Stimulated activated CD4-positive, alpha-beta T cell treated with anti-CD3 and anti-CD28 coated beads, TNF-alpha, amount 100 ng/mL, for 4 hours (primary cell): Measurements from ENCODE around the gene RAMP2.

ENCODE experiments used
- DNase-seq, 3 experiments: peaks; one replicate each; pipeline ENCODE4 v3.0.0-alpha.2; 2020; ENCODE audit warnings: low read depth in 3 of 3

The RAMP2 gene

DNA sequence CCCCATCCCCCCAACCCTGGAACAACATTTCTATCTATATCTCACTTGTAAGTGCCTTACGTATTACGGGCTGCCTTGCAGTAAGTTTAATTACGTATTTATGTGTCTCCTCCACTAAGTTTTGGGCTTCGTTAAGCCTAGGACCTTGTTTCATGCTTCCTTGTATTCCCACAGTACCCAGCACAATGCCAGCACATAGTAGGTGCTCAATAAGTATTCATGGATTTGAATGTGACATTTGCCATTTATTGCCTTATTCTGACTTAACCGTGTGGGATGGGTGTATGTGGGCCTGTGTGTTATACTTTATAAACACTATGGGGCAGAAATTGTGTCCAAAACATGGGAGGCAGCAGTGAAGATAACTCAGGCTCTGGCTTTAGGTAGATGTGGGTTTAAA, 31.5 kb downstream of the RAMP2 start:
- DNase-seq = no peak

GRCh38 chr17:42795061-42795460, 34.0 kb downstream of the RAMP2 start:
- no peak for DNase-seq

- DNase-seq = no peak
Observed at GRCh38 chr17:42795465-42795864, 34.4 kb downstream of the RAMP2 start.

DNA sequence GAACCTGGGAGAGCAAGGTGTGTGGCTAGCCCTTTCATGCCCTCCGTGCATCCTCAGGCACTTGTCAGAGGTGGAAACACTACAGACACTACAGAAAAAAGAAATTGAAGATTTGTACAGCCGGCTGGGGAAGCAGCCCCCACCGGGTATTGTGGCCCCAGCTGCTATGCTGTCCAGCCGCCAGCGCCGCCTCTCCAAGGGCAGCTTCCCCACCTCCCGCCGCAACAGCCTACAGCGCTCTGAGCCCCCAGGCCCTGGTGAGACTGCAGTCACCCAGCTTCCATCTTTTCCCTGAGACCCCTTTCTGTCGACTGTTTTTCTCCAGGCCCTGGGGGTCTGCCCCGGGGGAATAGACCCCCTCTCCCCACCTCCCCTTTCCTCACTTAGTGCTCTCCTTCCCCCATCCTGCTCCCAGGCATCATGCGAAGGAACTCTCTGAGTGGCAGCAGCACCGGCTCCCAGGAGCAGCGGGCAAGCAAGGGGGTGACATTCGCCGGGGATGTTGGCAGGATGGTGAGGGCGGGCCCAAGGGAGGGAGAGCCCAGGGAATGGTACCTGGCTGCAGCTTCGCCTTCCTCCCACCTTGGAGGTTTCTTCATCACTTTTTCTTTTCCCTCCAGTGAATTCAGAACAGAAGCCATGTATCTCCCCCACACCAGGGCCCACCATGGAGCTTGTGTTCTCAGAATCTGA, 35.2 kb downstream of the RAMP2 start:
- DNase-seq = no peak

- no peak for DNase-seq
Observed at GRCh38 chr17:42797067-42798007, 36.3 kb downstream of the RAMP2 start.

DNA sequence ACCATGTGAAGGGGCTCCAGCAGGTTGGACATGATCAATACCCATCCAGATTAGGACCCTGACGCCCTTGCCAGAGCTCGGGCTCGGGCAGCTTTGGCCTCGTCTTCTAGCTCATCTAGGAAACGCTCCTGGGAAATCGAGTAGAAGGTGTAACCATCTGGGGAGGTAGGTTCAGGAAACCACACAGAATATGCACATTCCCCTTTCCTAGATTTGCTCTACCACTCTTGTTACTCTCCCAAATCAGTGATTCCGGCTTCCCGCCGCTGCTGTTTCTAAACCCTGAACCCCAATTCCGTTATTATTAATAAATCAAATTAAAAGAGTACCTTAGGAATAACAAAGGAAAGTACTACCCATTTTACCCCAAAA, 37.0 kb downstream of the RAMP2 start:
- no peak for DNase-seq

DNA sequence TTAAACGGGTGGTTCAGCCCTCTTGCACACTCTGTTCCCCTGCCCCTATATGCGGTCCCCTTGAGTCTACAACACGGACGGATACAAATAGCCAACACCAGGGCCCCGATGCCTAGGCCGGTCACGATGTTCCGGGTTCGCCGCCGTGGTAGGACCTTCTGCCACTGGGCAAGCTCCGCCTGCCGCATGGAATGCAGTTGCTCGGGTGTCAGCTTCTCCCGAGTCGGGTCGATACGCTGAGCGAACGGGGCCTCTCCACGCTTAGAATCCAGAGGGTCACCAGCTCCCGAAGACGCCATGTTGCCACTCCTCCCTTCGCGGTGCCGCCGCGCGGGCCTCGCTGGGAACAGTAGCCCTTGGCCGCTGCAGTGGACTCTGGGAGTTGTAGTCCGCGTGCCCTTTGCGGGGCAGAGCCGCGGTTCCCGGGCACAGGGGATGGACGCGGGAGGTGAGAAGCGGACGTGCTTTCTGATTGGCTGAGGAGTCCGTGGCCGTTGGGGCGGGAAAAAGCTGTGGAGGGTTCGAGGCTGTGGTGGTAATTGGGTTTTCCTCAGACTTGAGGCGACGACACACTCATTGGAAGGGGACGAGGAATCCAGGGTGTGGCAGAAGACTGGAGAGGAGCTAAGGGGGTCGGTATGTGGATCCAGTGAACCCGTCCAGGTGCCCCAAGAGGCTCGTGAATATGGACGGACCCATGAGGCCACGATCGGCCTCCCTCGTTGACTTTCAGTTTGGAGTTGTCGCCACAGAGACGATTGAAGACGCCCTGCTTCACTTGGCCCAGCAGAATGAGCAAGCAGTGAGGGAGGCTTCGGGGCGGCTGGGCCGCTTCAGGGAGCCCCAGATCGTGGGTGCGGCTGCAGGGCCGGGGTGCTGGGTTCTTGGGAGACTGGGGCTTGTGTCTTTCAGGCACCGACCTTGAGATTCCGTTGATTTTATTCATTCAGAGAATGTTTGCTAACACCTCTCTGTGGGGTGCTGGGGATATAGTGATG, 37.7 kb downstream of the RAMP2 start, which contains the start of the genes CNTD1 and COA3:
Gene CNTD1 (plus strand): TSS at position 479 of the 998 bp plus-strand sequence. CDS start 207 bp downstream, at position 686.
Gene COA3 (minus strand): TSS at position 322 of the 998 bp plus-strand sequence. CDS start 23 bp downstream, at position 299.
- DNase-seq = peak; percentile 40 to 65 (median 60)

DNA sequence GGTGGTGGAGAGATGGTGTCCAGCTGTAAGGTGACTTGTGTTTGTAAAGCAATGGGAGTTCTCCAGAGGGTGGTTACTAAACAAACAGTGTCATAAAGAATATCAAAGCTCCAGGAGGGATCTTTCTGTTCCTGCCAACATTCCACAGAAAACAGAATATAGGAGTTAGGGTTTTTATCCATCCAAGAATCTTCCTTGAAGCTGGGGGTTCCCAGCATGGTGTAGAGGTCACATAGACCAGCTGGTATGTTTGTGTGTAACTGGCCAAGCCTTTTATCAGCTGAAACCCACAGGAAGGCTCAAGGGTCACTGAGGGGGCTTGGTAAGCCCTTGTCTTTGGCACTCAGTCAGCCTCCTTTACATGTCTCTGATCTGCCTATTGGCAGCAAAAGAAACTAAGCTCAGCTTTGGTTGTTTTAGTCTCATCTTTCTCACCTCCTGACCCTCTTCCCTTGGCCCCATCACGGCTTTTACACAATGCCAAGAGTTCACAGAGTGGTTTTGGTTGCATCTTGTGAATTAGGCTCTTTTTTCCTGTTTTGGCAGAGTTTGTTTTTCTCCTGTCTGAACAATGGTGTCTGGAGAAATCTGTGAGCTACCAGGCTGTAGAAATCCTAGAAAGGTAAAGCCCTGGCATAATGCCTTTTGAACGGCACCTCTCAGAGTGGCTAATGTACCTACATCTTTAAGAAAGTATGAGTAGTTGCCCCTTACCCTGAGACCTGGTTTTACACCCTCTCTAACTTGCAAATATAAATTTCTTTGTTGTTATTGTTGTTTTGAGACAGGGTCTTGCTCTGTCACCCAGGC, 42.3 kb downstream of the RAMP2 start:
- no peak for DNase-seq

DNA sequence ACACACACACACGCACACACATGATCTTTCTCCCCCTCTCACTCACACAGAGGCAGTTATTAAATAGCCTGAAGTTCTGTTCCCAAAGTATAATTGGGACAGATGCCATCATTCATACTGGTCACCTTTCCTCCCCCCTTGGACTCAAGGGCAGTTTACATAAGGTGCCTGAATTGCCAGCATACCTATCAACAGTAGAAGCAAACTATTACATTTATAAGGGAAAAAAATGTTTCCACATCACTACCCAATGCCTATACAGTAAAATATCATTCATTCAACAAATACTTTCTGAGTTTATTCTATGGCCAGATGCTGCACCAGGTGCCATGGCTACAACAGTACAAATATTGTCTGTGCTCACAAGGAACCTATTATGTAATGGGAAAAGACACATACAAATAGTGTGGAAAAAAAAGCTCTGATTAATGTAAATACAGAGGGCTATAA, 43.9 kb downstream of the RAMP2 start:
- no peak for DNase-seq

DNA sequence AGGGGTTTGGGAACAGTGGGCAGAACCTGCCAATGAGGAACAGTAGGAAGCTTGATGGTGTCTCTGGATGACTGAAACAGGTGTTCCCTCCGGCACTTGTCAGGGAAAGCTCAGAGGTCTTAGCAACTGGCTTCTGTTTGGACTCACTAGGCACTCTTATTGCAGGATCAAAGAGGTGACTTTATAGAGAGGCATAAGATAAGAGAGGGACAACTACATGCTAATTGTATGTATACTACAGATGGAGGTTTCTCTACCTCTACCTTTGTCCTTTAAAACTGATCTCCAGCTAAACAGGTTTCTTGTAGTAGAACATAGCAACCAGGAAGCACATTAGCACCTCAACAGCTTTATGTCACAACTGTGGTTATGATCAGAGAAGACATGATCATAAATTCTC, 45.2 kb downstream of the RAMP2 start:
- no peak for DNase-seq

DNA sequence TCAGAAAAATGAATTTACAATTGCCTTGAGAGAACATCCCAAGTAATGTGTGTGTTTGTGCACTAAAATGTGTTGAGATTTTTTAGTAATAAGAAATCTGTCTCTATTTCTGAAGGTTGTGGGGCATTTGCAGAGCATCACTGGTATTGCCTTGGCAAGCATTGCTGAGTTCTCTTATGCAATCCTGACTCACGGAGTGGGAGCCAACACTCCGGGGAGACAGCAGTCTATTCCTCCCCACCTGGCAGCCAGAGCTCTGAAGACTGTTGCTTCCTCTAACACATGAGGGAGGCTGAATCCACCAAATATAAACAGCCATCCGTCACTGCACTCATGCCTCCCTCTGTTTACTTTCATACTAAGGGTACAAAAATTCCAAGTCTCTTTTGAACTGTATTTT, 48.2 kb downstream of the RAMP2 start:
- DNase-seq = no peak
